IMR-90 (cell line): Measurements from ENCODE around the gene CPED1. TPM values are rescaled to one million over a fixed set of nuclear protein-coding genes. Genes with fewer than 3 reads are reported as not detected.

Experiments
- ATAC-seq: fragments of 200-7000 bp; cut with Tn5 transposase; 2 replicates; pipeline ENCODE4 v1.9.1; 2020; ENCODE audit warnings: low read depth, mild to moderate bottlenecking, moderate library complexity
- BruUV-seq: library from RNA; stranded (reverse); fragments of 400-500 nt; replicated peaks from 2 replicates; lab custom pipeline; 2021; lab: Mats Ljungman, UMichigan
- CTCF ChIA-PET: fragments of 300-600 bp; formaldehyde crosslinking; extraction: SDS; loops from one replicate; lab custom pipeline; 2021; ENCODE audit warnings: antibody characterized with exemption; lab: Yijun Ruan, JAX
- POLR2A ChIA-PET: fragments of 300-600 bp; sonication (Branson Sonifier 250); formaldehyde crosslinking; loops from one replicate; lab custom pipeline; 2022; ENCODE audit warnings: antibody characterized with exemption; ENCODE audit not compliant: unreplicated experiment; lab: Charles Lee
- DNase-seq: peaks from one replicate; pipeline ENCODE4 v3.0.0; 2013
- H2AFZ ChIP-seq: replicated peaks from 2 replicates; pipeline ENCODE3; 2013; ENCODE audit warnings: low read length, mild to moderate bottlenecking; ENCODE audit not compliant: poor library complexity
- H2AK5ac ChIP-seq: 2 replicates; pipeline ENCODE4 v1.6.1; 2013; ENCODE audit warnings: low read depth, low read length, inconsistent platforms
- H2AK9ac ChIP-seq: replicated peaks from 2 replicates; pipeline ENCODE3; 2013; ENCODE audit warnings: mild to moderate bottlenecking, low read depth, low read length, moderate library complexity; ENCODE audit not compliant: poor library complexity
- H2BK120ac ChIP-seq: 2 replicates; pipeline ENCODE4 v1.6.1; 2013; ENCODE audit warnings: low read depth, low read length, inconsistent platforms
- H2BK15ac ChIP-seq: 3 replicates; pipeline ENCODE4 v1.6.1; 2013; ENCODE audit warnings: low read depth, low read length, inconsistent platforms
- H2BK20ac ChIP-seq: 2 replicates; pipeline ENCODE4 v1.6.1; 2013; ENCODE audit warnings: low read depth, mild to moderate bottlenecking, inconsistent platforms, low read length, moderate library complexity
- H2BK5ac ChIP-seq: 2 replicates; pipeline ENCODE4 v1.6.1; 2013; ENCODE audit warnings: mild to moderate bottlenecking, low read depth, low read length, inconsistent platforms; ENCODE audit not compliant: poor library complexity, severe bottlenecking
- H3K14ac ChIP-seq: replicated peaks from 2 replicates; pipeline ENCODE4 v1.6.1; 2013; ENCODE audit warnings: low read depth, low read length, inconsistent platforms
- H3K18ac ChIP-seq: 2 replicates; pipeline ENCODE4 v1.6.1; 2013; ENCODE audit warnings: low read depth, low read length, control low read depth
- H3K23ac ChIP-seq: 2 replicates; pipeline ENCODE4 v1.6.1; 2013; ENCODE audit warnings: low read depth, low read length, inconsistent platforms
- H3K27ac ChIP-seq: 2 replicates; pipeline ENCODE4 v1.5.1; 2013; ENCODE audit warnings: mild to moderate bottlenecking, control low read depth, low read length; ENCODE audit not compliant: insufficient read depth
- H3K27me3 ChIP-seq: 2 replicates; pipeline ENCODE4 v1.6.1; 2013; ENCODE audit warnings: low read length; ENCODE audit not compliant: control insufficient read depth, insufficient read depth
- H3K36me3 ChIP-seq: 2 replicates; pipeline ENCODE4 v1.6.1; 2013; ENCODE audit warnings: low read length, mixed read lengths; ENCODE audit not compliant: control insufficient read depth, insufficient read depth
- H3K4ac ChIP-seq: 2 replicates; pipeline ENCODE4 v1.6.1; 2013; ENCODE audit warnings: low read depth, low read length, inconsistent platforms
- H3K4me1 ChIP-seq: 2 replicates; pipeline ENCODE4 v1.6.1; 2013; ENCODE audit warnings: low read length, mixed read lengths; ENCODE audit not compliant: control insufficient read depth, insufficient read depth
- H3K4me2 ChIP-seq: 2 replicates; pipeline ENCODE4 v1.6.1; 2013; ENCODE audit warnings: low read depth, mild to moderate bottlenecking, control low read depth, low read length, moderate library complexity
- H3K4me3 ChIP-seq: 2 replicates; pipeline ENCODE4 v1.5.1; 2013; ENCODE audit warnings: low read depth, mild to moderate bottlenecking, control low read depth, low read length, moderate library complexity; ENCODE audit not compliant: insufficient read depth
- H3K56ac ChIP-seq: 2 replicates; pipeline ENCODE4 v1.6.1; 2013; ENCODE audit warnings: low read length, inconsistent platforms; ENCODE audit not compliant: insufficient read depth; ENCODE audit errors: extremely low read depth
- H3K79me1 ChIP-seq, 2 experiments: 2 replicates each; pipeline ENCODE4 v1.6.1; 2013; ENCODE audit warnings: low read length in 2 of 2, inconsistent platforms in 1 of 2, low read depth in 1 of 2
- H3K9ac ChIP-seq: 2 replicates; pipeline ENCODE4 v1.6.1; 2013; ENCODE audit warnings: low read depth, low read length, control low read depth
- H3K9me1 ChIP-seq: 2 replicates; pipeline ENCODE4 v1.6.1; 2013; ENCODE audit warnings: low read length, inconsistent platforms; ENCODE audit not compliant: insufficient read depth
- H3K9me3 ChIP-seq: 2 replicates; pipeline ENCODE4 v1.6.1; 2013; ENCODE audit warnings: low read length; ENCODE audit not compliant: control insufficient read depth, insufficient read depth
- H4K20me1 ChIP-seq: 2 replicates; pipeline ENCODE4 v1.6.1; 2013; ENCODE audit warnings: low read length, inconsistent platforms; ENCODE audit not compliant: insufficient read depth
- H4K5ac ChIP-seq: 2 replicates; pipeline ENCODE4 v1.6.1; 2013; ENCODE audit warnings: mild to moderate bottlenecking, low read depth, low read length, control low read depth
- H4K8ac ChIP-seq, 2 experiments: 2 replicates each; pipeline ENCODE4 v1.6.1; 2013; ENCODE audit warnings: low read depth in 2 of 2, low read length in 2 of 2, control low read depth in 1 of 2, inconsistent platforms in 1 of 2
- H4K91ac ChIP-seq: 2 replicates; pipeline ENCODE4 v1.6.1; 2013; ENCODE audit warnings: low read depth, low read length, inconsistent platforms; ENCODE audit not compliant: insufficient read depth
- CEBPB ChIP-seq: IDR thresholded peaks from 2 replicates; pipeline ENCODE4 v1.6.1; 2012; ENCODE audit warnings: low read depth, low read length, improper control_type of control experiment
- MAFK ChIP-seq: IDR thresholded peaks from 2 replicates; pipeline ENCODE4 v1.6.1; 2012; ENCODE audit warnings: low read depth, low read length, improper control_type of control experiment
- NFE2L2 ChIP-seq: fragments of 150-350 bp; IDR thresholded peaks from 2 replicates; pipeline ENCODE4 v1.6.1; 2016; ENCODE audit warnings: low read depth, mild to moderate bottlenecking, low read length
- WGBS, 2 experiments: methylation state at CpG; one replicate each; pipeline versions ENCODE4 v1.1.5 to v1.1.7; 2013; ENCODE audit warnings: missing lambda C conversion rate in 2 of 2; ENCODE audit not compliant: insufficient read length in 1 of 2; ENCODE audit errors: extremely low coverage in 2 of 2; 5-methylcytosine and 5-hydroxymethylcytosine counted together
- dilution Hi-C: fragments of 300-500 bp; cut with HindIII; formaldehyde crosslinking; loops from one replicate; pipeline ENCODE4 v1.14.3; 2018; ENCODE audit warnings: low sequenced_read_pairs; ENCODE audit not compliant: unreplicated experiment
- in situ Hi-C: fragments of 300-500 bp; cut with MboI; formaldehyde crosslinking; loops from 3 replicates; pipeline ENCODE4 v1.14.3; 2019; ENCODE audit warnings: low sequenced_read_pairs, inconsistent platforms, mixed read lengths
- intact Hi-C: fragments of 100-400 bp; cut with micrococcal nuclease; formaldehyde crosslinking; loops from 2 replicates; pipeline ENCODE4 v1.10.0; 2022
- polyA plus RNA-seq, 3 experiments: library from polyadenylated mRNA; depleted of rRNA; stranded (reverse); fragments of >200 nt; gene quantifications; 2 replicates each; pipeline ENCODE4 v1.2.3, GENCODE V29; 2012; ENCODE audit warnings: low replicate concordance in 1 of 3
- total RNA-seq: library from RNA; depleted of rRNA; stranded (reverse); fragments of >200 nt; gene quantifications from 2 replicates; pipeline ENCODE4 v1.2.3, GENCODE V29; 2012

Gene CPED1
- total and polyA plus RNA-seq, 2 of the 4 experiments (the other 2 are of a cell fraction) = 31.2 to 96.8 TPM

GRCh38 chr7:121046893-121047468 is 58.5 kb downstream of the CPED1 start:
- peaks cover 13% of the 10 kb centered on the region for H3K4me1 ChIP-seq
- peak; percentile 34; the same call in 1 of the 2 replicates for TF ChIP-seq CEBPB
- no peak for TF ChIP-seq MAFK
- no peak for TF ChIP-seq NFE2L2
- H2AK9ac ChIP-seq = no peak overlapping the region
- BruUV-seq = no TSS peak
- no peak overlapping the region for H2BK15ac ChIP-seq
- H3K4ac ChIP-seq = no peak overlapping the region
- no peak overlapping the region for H3K4me2 ChIP-seq
- peaks cover 14 to 55% of the 10 kb centered on the region in 2 experiments for H3K79me1 ChIP-seq
- intact Hi-C loops (no loop called here), dilution Hi-C loops (no loop called here), in situ Hi-C loops (no loop called here)
- H3K9ac ChIP-seq = no peak overlapping the region
- no peak overlapping the region for H2AFZ ChIP-seq
- no peak overlapping the region for H2BK120ac ChIP-seq
- H3K27me3 ChIP-seq = no peaks in the 10 kb centered on the region
- no CpG with 5 or more reads among the region's 2 CpGs for WGBS, 2 experiments
- ChIA-PET CTCF (no interaction called here), POLR2A (no interaction called here)
- DNase-seq (no peak), ATAC-seq (no peak)
- H3K14ac ChIP-seq = no peak overlapping the region
- H3K9me1 ChIP-seq = peaks cover 3% of the 10 kb centered on the region
- no peak overlapping the region for H4K8ac ChIP-seq
- H2BK20ac ChIP-seq = no peak overlapping the region
- H2BK5ac ChIP-seq = no peak overlapping the region
- no peak overlapping the region for H2AK5ac ChIP-seq
- H3K27ac ChIP-seq = no peak overlapping the region
- no peaks in the 10 kb centered on the region for H3K9me3 ChIP-seq
- no peaks in the 10 kb centered on the region for H4K20me1 ChIP-seq
- no peak overlapping the region for H3K56ac ChIP-seq
- H4K91ac ChIP-seq = no peak overlapping the region
- H3K4me3 ChIP-seq = no peak overlapping the region
- H3K18ac ChIP-seq = no peak overlapping the region
- H3K23ac ChIP-seq = no peak overlapping the region
- peaks cover 8% of the 10 kb centered on the region for H3K36me3 ChIP-seq
- no peak overlapping the region for H4K5ac ChIP-seq
